Measurements from ENCODE around the gene DNAH17.

The DNAH17 gene

GRCh38 chr17:78376161-78376560 lies 201.0 kb downstream of the DNAH17 start:
- H3K4me3 Mint-ChIP-seq = peak overlapping the region; percentile 40 to 67 (median 59)
- peaks cover 48% of the 10 kb centered on the region for H3K4me1 Mint-ChIP-seq
- no peaks in the 10 kb centered on the region for H3K9me3 Mint-ChIP-seq
- H3K27me3 Mint-ChIP-seq (ENCODE audit: low read depth) = no peaks in the 10 kb centered on the region
- peak overlapping the region; percentile 12 to 71 (median 17) for H3K27ac Mint-ChIP-seq
- H3K36me3 Mint-ChIP-seq (ENCODE audit: low read depth) = peaks cover 6% of the 10 kb centered on the region
- TF ChIP-seq, protein P1, sequence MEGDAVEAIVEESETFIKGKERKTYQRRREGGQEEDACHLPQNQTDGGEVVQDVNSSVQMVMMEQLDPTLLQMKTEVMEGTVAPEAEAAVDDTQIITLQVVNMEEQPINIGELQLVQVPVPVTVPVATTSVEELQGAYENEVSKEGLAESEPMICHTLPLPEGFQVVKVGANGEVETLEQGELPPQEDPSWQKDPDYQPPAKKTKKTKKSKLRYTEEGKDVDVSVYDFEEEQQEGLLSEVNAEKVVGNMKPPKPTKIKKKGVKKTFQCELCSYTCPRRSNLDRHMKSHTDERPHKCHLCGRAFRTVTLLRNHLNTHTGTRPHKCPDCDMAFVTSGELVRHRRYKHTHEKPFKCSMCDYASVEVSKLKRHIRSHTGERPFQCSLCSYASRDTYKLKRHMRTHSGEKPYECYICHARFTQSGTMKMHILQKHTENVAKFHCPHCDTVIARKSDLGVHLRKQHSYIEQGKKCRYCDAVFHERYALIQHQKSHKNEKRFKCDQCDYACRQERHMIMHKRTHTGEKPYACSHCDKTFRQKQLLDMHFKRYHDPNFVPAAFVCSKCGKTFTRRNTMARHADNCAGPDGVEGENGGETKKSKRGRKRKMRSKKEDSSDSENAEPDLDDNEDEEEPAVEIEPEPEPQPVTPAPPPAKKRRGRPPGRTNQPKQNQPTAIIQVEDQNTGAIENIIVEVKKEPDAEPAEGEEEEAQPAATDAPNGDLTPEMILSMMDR (IDR thresholded peaks at IDR 0.05; ENCODE audit: unreplicated experiment in 3 of 3) = no peak

DNA sequence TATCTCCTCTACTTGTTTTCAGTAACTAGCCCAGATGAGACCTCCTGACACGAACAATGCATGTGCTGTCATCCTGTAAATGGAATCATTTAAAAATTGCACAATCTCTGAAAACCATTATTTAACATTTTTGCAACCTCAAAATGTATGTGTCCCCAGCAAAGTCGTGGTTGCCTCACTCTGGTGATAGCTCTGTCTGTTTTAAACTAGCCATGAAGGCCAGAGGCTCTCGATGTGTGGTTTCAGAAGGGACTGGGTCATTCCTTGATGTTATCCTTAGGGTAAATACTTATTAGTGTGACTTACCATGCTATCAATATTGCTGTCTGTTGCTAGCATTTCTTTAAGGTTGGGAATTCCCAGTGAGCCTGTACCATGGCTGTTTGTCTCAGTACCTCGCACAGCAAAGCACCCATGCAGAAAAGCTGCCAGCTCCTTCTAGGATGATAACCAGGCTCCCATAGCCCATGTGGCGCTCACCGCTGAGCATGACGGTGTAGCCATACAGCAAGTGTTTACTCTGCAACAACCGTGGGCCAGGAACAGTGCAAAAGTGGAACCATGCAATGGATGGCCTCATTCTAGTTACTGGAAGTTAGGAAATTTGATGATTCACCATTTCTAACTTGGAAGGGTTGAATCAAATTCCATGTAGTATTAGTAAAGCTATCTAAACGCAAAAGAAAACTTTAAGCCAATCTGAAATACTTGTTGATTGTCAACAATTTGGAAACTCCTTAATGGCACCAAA lies 201.6 kb downstream of the DNAH17 start:
- H3K4me3 Mint-ChIP-seq = peak overlapping the region in 2 of 3 experiments; percentile 59 to 67
- H3K9me3 Mint-ChIP-seq = no peaks in the 10 kb centered on the region
- no peaks in the 10 kb centered on the region for H3K27me3 Mint-ChIP-seq (ENCODE audit: low read depth)

GRCh38 chr17:78374631-78375274 lies 202.4 kb downstream of the DNAH17 start:
- Mint-ChIP-seq H3K4me1 (peaks cover 38% of the 10 kb centered on the region), H3K36me3 (ENCODE audit: low read depth) (no peaks in the 10 kb centered on the region), H3K4me3 (peak overlapping the region; percentile 46 to 63 (median 54)), H3K27ac (peak overlapping the region; percentile 71 to 89 (median 88)), H3K27me3 (ENCODE audit: low read depth) (no peaks in the 10 kb centered on the region), H3K9me3 (no peaks in the 10 kb centered on the region)
- TF ChIP-seq, protein P1 (IDR thresholded peaks at IDR 0.05; ENCODE audit: unreplicated experiment in 3 of 3) = no peak

More for the DNA sequence above, 201.6 kb downstream of the DNAH17 start:
- TF ChIP-seq, protein P1 (IDR thresholded peaks at IDR 0.05; ENCODE audit: unreplicated experiment in 3 of 3) = no peak
- H3K36me3 Mint-ChIP-seq (ENCODE audit: low read depth) = peaks cover 6% of the 10 kb centered on the region
- peak overlapping the region; percentile 65 to 89 (median 71) for H3K27ac Mint-ChIP-seq
- peaks cover 45% of the 10 kb centered on the region for H3K4me1 Mint-ChIP-seq

GRCh38 chr17:78374189-78374588 lies 203.0 kb downstream of the DNAH17 start:
- Mint-ChIP-seq H3K27ac (peak overlapping the region; percentile 71 to 89 (median 88)), H3K9me3 (no peaks in the 10 kb centered on the region), H3K4me1 (peaks cover 36% of the 10 kb centered on the region), H3K36me3 (ENCODE audit: low read depth) (no peaks in the 10 kb centered on the region), H3K4me3 (peak overlapping the region in 1 of 3 experiments; percentile 63), H3K27me3 (ENCODE audit: low read depth) (no peaks in the 10 kb centered on the region)
- TF ChIP-seq, protein P1 (IDR thresholded peaks at IDR 0.05; ENCODE audit: unreplicated experiment in 3 of 3) = no peak
